Measurements from ENCODE around the gene SPSB4.

SPSB4 gene

GRCh38 chr3:141152801-141153678 lies 101.9 kb downstream of the SPSB4 start:
- DNase-seq (ENCODE audit: low spot score), result no peak

- no peak for DNase-seq (ENCODE audit: low spot score)
Measured at GRCh38 chr3:141153679-141153966, 102.5 kb downstream of the SPSB4 start.

- DNase-seq (ENCODE audit: low spot score), result no peak
Measured at GRCh38 chr3:141164852-141165251, 113.7 kb downstream of the SPSB4 start.

- no peak for DNase-seq (ENCODE audit: low spot score)
Measured at GRCh38 chr3:141167681-141168080, 116.5 kb downstream of the SPSB4 start.

GRCh38 chr3:141170678-141171295 lies 119.6 kb downstream of the SPSB4 start:
- DNase-seq (ENCODE audit: low spot score), result no peak

- no peak for DNase-seq (ENCODE audit: low spot score)
Measured at GRCh38 chr3:141174674-141175073, 123.5 kb downstream of the SPSB4 start.

- DNase-seq (ENCODE audit: low spot score), result no peak
Measured at GRCh38 chr3:141176775-141177174, 125.6 kb downstream of the SPSB4 start.

GRCh38 chr3:141178026-141178425 lies 126.9 kb downstream of the SPSB4 start:
- no peak for DNase-seq (ENCODE audit: low spot score)

- no peak for DNase-seq (ENCODE audit: low spot score)
Measured at GRCh38 chr3:141178551-141178950, 127.4 kb downstream of the SPSB4 start.

GRCh38 chr3:141179983-141180382 lies 128.8 kb downstream of the SPSB4 start:
- no peak for DNase-seq (ENCODE audit: low spot score)

- no peak for DNase-seq (ENCODE audit: low spot score)
Measured at GRCh38 chr3:141181196-141181595, 130.0 kb downstream of the SPSB4 start.

GRCh38 chr3:141181819-141182218 lies 130.7 kb downstream of the SPSB4 start:
- DNase-seq (ENCODE audit: low spot score), result no peak

GRCh38 chr3:141183606-141184005 lies 132.5 kb downstream of the SPSB4 start:
- DNase-seq (ENCODE audit: low spot score), result no peak

- no peak for DNase-seq (ENCODE audit: low spot score)
Measured at GRCh38 chr3:141184430-141184829, 133.3 kb downstream of the SPSB4 start.

GRCh38 chr3:141191097-141191749 lies 140.1 kb downstream of the SPSB4 start:
- no peak for DNase-seq (ENCODE audit: low spot score)

GRCh38 chr3:141192345-141192744 lies 141.2 kb downstream of the SPSB4 start:
- DNase-seq (ENCODE audit: low spot score), result peak; percentile 68

- no peak for DNase-seq (ENCODE audit: low spot score)
Measured at GRCh38 chr3:141193066-141193830, 142.1 kb downstream of the SPSB4 start.
